Epithelial cell of proximal tubule (primary cell): Measurements from ENCODE around the gene NCF2. TPM values are rescaled to one million over a fixed set of nuclear protein-coding genes. Genes with fewer than 3 reads are reported as not detected.

ENCODE experiments used
- DNase-seq: peaks from one replicate; pipeline ENCODE4 v3.0.0-alpha.2; 2011; ENCODE audit warnings: low read depth
- H3K4me3 ChIP-seq: 2 replicates; pipeline ENCODE4 v1.5.1; 2011; ENCODE audit warnings: low read depth, mild to moderate bottlenecking, low read length
- total RNA-seq: library from RNA; depleted of rRNA; stranded (reverse); fragments of >200 nt; gene quantifications from 2 replicates; pipeline ENCODE4 v1.2.3, GENCODE V29; 2015
- TF ChIP-seq, protein P1 (sequence below): conservative IDR thresholded peaks from 2 replicates; pipeline ENCODE4 v1.5.1; 2012; ENCODE audit warnings: low read depth, mild to moderate bottlenecking, low read length

The NCF2 gene, protein sequence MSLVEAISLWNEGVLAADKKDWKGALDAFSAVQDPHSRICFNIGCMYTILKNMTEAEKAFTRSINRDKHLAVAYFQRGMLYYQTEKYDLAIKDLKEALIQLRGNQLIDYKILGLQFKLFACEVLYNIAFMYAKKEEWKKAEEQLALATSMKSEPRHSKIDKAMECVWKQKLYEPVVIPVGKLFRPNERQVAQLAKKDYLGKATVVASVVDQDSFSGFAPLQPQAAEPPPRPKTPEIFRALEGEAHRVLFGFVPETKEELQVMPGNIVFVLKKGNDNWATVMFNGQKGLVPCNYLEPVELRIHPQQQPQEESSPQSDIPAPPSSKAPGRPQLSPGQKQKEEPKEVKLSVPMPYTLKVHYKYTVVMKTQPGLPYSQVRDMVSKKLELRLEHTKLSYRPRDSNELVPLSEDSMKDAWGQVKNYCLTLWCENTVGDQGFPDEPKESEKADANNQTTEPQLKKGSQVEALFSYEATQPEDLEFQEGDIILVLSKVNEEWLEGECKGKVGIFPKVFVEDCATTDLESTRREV
- total RNA-seq = 25.6 and 32.0 TPM in 2 replicates

DNA sequence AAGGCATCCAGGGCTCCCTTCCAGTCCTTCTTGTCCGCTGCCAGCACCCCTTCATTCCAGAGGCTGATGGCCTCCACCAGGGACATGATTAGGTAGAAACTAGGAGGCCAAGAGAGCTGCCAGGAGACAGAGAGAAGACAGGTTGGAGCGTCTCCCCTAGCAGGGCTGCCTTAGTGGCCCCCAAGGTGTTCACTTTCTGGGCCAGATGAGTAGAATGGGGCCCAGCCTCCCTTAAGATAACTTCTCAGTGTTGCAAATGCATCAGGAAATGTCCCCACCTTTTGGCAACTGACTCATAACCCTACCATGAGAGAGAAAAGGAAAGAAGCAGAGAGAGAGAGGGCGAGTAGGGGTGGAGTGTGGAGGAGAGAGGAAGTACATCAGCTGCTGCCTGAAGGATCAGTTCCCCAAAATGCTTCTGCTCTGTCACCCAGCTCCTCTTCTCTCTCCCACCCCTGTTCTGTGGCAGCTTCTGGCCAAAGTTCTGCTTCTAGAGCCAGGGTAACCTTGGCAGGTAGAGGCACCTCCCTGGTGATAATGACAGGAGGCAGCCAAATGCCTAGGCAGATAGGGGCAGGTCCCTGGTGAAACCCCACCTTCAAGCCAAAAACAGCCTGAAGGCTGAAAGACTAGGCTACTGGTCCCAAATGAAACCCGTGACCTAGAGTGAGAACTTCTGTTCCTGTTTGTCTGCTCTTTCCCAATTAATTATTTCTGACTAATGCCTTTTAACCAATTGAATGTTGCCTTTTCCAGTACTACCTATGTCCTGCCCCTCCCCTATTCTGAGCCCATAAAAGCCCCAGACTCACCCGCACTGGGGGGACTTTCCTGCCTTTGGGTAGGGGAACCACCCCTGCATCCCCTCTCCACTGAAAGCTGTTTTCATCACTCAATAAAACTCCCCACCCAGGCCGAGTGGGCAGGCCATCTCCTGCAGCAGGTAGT lies at the start of gene NCF2:
TSS of gene NCF2 (minus strand) at position 216 of the 948 bp plus-strand sequence. CDS start at position 86, 130 bp downstream.
- no peak for DNase-seq
- no peak within 1 kb of the TSS for H3K4me3 ChIP-seq

DNA sequence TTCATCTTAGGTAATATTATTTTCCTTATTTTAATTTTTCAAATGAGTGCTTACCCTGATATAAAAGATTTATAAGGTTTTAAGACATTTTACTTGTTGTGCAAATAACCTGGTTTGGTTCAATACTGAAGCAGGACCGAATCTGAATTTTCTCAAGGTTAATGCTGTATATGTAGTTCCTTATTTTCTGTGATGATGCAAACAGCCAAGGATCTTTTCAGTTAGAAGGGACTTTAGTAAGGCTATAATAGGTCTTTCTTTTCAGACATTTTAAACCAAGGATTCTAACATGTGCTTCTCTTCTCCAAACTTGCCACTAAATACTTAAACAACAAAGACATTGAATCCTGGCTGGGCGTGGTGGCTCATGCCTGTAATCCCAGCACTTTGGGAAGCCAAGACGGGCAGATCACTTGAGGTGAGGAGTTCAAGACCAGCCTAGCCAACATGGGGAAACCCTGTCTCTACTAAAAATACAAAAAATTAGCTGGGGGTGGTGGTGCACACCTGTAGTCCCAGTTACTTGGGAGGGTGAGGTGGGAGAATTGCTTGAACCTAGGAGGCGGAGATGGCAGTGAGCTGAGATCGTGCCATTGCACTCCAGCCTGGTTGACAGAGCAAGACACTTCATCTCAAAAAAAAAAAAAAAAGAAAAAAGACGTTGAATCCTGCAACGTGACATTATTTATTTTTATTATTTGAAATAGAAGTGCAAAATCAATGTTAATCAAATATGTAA lies 48.6 kb upstream of the NCF2 start:
- TF ChIP-seq, protein P1, sequence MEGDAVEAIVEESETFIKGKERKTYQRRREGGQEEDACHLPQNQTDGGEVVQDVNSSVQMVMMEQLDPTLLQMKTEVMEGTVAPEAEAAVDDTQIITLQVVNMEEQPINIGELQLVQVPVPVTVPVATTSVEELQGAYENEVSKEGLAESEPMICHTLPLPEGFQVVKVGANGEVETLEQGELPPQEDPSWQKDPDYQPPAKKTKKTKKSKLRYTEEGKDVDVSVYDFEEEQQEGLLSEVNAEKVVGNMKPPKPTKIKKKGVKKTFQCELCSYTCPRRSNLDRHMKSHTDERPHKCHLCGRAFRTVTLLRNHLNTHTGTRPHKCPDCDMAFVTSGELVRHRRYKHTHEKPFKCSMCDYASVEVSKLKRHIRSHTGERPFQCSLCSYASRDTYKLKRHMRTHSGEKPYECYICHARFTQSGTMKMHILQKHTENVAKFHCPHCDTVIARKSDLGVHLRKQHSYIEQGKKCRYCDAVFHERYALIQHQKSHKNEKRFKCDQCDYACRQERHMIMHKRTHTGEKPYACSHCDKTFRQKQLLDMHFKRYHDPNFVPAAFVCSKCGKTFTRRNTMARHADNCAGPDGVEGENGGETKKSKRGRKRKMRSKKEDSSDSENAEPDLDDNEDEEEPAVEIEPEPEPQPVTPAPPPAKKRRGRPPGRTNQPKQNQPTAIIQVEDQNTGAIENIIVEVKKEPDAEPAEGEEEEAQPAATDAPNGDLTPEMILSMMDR = no peak
- no peak for DNase-seq
- H3K4me3 ChIP-seq = no peak overlapping the region

More for the DNA sequence above, at the start of gene NCF2:
- TF ChIP-seq, protein P1 = no peak

DNA sequence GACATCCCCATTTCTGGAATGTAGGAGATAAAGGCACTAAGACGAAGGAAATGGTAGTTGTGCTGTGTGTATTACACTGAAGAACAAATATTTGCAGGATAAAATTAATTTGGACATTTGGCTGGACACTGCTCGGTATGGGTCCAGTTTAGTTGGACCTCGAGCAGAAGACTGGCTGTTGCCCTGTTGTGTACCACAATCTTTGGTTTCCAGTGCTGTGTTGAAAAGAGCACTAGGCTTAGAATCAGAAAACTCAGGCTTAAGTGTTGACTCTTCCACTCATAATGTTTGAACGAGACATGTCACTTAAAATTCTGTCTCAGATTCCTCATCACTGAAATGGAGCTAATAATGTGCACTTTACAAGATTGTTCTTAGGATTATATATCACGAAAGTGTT lies 46.5 kb upstream of the NCF2 start:
- TF ChIP-seq, protein P1 = no peak
- no peak for DNase-seq
- no peak overlapping the region for H3K4me3 ChIP-seq

DNA sequence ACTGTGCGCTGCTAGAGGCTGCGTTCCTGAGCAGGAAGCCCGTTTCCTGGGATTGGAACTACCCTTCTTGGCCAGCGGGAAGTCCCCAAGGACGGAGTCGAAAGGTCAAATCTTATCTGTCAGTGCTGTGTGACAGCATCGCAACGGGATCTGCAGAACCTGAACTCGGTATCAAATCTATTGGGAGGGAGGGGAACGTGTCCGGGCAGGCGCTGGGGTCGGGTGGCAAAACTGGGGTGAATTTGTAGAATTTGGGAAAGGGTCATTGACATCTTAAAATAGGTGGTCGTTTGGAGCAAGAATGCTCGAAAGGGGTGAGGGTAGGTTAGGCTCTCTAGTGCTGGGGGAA lies 46.0 kb upstream of the NCF2 start:
- TF ChIP-seq, protein P1 = no peak
- DNase-seq = no peak
- peak overlapping the region; percentile 75 for H3K4me3 ChIP-seq

DNA sequence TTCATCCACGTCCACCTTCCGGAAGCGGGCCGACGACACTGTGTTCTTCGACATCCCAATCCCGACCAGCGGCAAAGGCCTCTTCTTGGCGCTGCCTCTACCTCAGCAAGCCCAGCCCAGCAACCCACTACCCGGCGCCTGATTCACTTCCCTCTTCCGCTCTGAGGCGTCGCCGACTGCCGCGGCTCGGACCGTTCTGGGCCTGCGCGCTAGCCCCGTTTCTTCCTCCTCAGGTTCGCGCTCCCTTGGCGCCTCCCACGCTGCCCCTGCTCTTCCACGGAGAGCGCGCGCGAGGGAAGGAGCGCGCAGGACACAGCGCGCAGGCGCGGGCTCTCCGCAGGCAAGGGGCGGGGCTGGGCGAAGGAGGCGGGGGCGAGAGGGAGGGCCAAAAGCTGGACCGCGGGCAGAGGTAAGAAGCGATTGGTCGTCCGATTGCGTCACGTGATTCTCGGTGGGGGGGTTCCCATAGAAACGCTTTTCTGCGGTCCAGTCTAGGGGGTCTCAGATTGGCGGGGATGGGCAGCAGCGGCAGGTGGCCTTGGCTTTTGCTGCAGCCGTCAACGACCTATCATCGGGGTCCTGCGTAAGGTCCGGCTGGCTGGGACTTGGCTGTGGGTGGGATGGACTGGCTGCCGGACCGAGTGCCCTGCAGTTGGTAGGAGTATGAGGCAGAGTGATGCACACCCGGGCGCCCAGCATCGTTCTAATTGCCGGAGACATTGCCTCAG lies 45.5 kb upstream of the NCF2 start, which contains the start of gene ARPC5:
TSS of gene ARPC5 (minus strand) at position 178 of the 728 bp plus-strand sequence. CDS start at position 54, 124 bp downstream.
- TF ChIP-seq, protein P1 = no peak
- peak within 1 kb of the TSS; percentile 75 for H3K4me3 ChIP-seq
- DNase-seq = peak; percentile 52

DNA sequence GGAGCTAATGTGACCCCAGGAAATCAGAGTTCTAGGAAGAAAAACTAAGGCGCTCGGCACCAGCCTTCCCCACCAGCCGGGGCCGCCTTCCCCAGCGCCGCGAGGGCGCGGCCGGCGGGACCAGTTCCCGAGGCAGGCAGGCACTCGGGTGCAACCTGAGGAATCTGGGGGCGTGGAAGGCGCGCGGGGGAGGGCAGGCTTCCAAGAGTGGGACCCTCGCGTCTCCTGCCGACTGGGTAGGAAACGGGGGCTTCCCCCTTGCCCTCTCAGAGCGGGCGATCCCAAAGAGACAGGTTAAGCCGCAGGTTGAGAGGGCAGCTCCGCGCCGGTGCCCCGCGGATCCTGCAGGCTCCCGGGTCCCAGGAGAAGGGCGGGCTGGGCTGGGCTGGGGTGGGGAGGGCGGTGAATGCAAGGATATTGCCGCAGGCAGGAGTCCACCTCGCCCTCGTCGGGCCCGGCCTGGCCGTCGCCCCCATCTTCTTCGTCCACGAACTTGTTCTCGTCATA lies 44.9 kb upstream of the NCF2 start:
- TF ChIP-seq, protein P1 = no peak
- DNase-seq = no peak

More for the DNA sequence above, 44.9 kb upstream of the NCF2 start:
- peak overlapping the region; percentile 75 for H3K4me3 ChIP-seq
